ENCODE measurements around the gene OLFM3.

The OLFM3 gene

DNA sequence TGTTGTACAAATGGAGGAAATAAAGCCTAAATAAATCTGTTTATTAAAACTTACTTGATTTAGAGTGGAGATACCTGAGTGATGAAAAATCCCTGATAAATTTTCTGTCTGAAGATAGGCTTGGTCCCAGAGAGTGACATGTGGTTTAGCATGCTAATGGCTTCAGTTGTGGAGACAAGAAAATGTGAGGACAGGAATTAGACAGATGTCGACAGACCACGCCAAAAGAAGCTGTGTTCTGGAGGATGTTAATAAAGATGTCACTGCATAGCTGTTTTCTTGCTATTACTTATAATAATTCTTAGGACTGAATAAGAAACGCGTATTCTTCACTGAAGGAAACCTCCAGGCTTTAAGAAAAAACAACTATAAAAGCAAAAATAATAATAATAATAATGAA lies 154.9 kb downstream of the OLFM3 start:
- no peak for TF ChIP-seq EGR1 (IDR thresholded peaks at IDR 0.05)
- no peak for TF ChIP-seq CEBPB (IDR thresholded peaks at IDR 0.05)
- no peak for TF ChIP-seq CREB1 (IDR thresholded peaks at IDR 0.05; ENCODE audit: low read depth)
- no peak for TF ChIP-seq NFIC (IDR thresholded peaks at IDR 0.05)
- no peak for TF ChIP-seq RAD21 (IDR thresholded peaks at IDR 0.05; ENCODE audit: low read depth)
- no peak for TF ChIP-seq YY1 (IDR thresholded peaks at IDR 0.05; ENCODE audit: low read depth)

DNA sequence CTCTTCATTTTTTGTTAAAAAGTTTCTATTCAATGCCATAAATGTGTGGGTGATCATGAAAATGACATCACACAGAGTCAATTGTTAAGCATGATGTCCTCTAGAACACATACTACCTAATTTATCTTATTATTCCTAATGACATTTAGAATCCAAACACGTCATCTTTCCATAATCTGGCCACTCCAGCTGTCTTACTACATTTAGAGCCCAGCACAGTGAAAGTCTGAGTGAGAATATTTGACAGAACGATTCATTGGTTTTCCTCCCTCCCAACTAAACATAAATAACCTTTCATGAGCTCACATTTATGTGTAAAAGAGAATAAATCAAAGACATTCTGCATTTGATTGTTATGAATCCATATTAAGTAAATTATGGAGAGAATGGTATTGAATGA lies 160.7 kb downstream of the OLFM3 start:
- TF ChIP-seq, protein P1, sequence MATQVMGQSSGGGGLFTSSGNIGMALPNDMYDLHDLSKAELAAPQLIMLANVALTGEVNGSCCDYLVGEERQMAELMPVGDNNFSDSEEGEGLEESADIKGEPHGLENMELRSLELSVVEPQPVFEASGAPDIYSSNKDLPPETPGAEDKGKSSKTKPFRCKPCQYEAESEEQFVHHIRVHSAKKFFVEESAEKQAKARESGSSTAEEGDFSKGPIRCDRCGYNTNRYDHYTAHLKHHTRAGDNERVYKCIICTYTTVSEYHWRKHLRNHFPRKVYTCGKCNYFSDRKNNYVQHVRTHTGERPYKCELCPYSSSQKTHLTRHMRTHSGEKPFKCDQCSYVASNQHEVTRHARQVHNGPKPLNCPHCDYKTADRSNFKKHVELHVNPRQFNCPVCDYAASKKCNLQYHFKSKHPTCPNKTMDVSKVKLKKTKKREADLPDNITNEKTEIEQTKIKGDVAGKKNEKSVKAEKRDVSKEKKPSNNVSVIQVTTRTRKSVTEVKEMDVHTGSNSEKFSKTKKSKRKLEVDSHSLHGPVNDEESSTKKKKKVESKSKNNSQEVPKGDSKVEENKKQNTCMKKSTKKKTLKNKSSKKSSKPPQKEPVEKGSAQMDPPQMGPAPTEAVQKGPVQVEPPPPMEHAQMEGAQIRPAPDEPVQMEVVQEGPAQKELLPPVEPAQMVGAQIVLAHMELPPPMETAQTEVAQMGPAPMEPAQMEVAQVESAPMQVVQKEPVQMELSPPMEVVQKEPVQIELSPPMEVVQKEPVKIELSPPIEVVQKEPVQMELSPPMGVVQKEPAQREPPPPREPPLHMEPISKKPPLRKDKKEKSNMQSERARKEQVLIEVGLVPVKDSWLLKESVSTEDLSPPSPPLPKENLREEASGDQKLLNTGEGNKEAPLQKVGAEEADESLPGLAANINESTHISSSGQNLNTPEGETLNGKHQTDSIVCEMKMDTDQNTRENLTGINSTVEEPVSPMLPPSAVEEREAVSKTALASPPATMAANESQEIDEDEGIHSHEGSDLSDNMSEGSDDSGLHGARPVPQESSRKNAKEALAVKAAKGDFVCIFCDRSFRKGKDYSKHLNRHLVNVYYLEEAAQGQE (IDR thresholded peaks at IDR 0.05; ENCODE audit: low read depth), result no peak
- no peak for TF ChIP-seq TAF1 (IDR thresholded peaks at IDR 0.05; ENCODE audit: low read depth)
- TF ChIP-seq FOXM1 (IDR thresholded peaks at IDR 0.05; ENCODE audit: borderline replicate concordance, low read depth), result no peak
- TF ChIP-seq RAD21 (IDR thresholded peaks at IDR 0.05; ENCODE audit: low read depth), result no peak

- no peak for TF ChIP-seq NFIC (IDR thresholded peaks at IDR 0.05)
- TF ChIP-seq TAF1 (IDR thresholded peaks at IDR 0.05; ENCODE audit: low read depth), result no peak
- TF ChIP-seq, protein P1 (IDR thresholded peaks at IDR 0.05; ENCODE audit: low read depth), result no peak
- no peak for TF ChIP-seq YY1 (IDR thresholded peaks at IDR 0.05; ENCODE audit: low read depth)
These were observed 163.4 kb downstream of the OLFM3 start for GRCh38 chr1:101833312-101833711.

DNA sequence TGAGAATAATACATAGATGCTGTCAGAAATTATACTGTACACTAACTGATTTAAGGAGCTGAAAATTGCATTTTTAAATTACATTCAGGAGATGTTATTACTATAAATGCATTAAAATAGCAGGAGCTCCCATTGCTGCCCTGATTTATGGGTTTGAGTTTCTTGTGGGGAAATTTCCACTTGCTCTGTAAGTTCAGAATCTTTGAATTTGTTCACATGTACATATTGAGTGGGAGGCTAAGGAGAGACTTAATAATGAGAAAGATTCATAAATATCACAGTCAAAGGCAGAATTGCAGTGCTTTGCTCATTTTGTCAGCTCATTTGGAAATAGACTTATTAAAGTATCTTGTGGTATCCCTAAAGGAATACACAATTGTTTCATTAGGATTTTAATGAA lies 170.3 kb downstream of the OLFM3 start:
- no peak for TF ChIP-seq TEAD4 (IDR thresholded peaks at IDR 0.05)
- TF ChIP-seq CEBPB (IDR thresholded peaks at IDR 0.05), result no peak
- TF ChIP-seq FOXM1 (IDR thresholded peaks at IDR 0.05; ENCODE audit: borderline replicate concordance, low read depth), result no peak
- TF ChIP-seq, protein P1 (IDR thresholded peaks at IDR 0.05; ENCODE audit: low read depth), result no peak
- no peak for TF ChIP-seq CREB1 (IDR thresholded peaks at IDR 0.05; ENCODE audit: low read depth)
- no peak for TF ChIP-seq YY1 (IDR thresholded peaks at IDR 0.05; ENCODE audit: low read depth)
- TF ChIP-seq USF1 (IDR thresholded peaks at IDR 0.05), result no peak
- no peak for TF ChIP-seq NFIC (IDR thresholded peaks at IDR 0.05)
- TF ChIP-seq EGR1 (IDR thresholded peaks at IDR 0.05), result no peak
- TF ChIP-seq, protein P2, sequence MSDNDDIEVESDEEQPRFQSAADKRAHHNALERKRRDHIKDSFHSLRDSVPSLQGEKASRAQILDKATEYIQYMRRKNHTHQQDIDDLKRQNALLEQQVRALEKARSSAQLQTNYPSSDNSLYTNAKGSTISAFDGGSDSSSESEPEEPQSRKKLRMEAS (IDR thresholded peaks at IDR 0.05), result no peak
- no peak for TF ChIP-seq TCF12 (IDR thresholded peaks at IDR 0.05; ENCODE audit: low read depth)
- TF ChIP-seq ZBTB7A (IDR thresholded peaks at IDR 0.05; ENCODE audit: low read depth), result no peak
- TF ChIP-seq RAD21 (IDR thresholded peaks at IDR 0.05; ENCODE audit: low read depth), result no peak
- TF ChIP-seq TAF1 (IDR thresholded peaks at IDR 0.05; ENCODE audit: low read depth), result no peak
- no peak for TF ChIP-seq EP300 (IDR thresholded peaks at IDR 0.05; ENCODE audit: borderline replicate concordance)

GRCh38 chr1:101820071-101820470 lies 176.7 kb downstream of the OLFM3 start:
- TF ChIP-seq TAF1 (IDR thresholded peaks at IDR 0.05; ENCODE audit: low read depth) (no peak), RAD21 (IDR thresholded peaks at IDR 0.05; ENCODE audit: low read depth) (peak; percentile 72)

- TF ChIP-seq CEBPB (IDR thresholded peaks at IDR 0.05), result no peak
- TF ChIP-seq EGR1 (IDR thresholded peaks at IDR 0.05), result no peak
- TF ChIP-seq, protein P1 (IDR thresholded peaks at IDR 0.05; ENCODE audit: low read depth), result no peak
- no peak for TF ChIP-seq TEAD4 (IDR thresholded peaks at IDR 0.05)
- no peak for TF ChIP-seq TAF1 (IDR thresholded peaks at IDR 0.05; ENCODE audit: low read depth)
- no peak for TF ChIP-seq RAD21 (IDR thresholded peaks at IDR 0.05; ENCODE audit: low read depth)
- no peak for TF ChIP-seq TCF12 (IDR thresholded peaks at IDR 0.05; ENCODE audit: low read depth)
- TF ChIP-seq EP300 (IDR thresholded peaks at IDR 0.05; ENCODE audit: borderline replicate concordance), result no peak
- TF ChIP-seq YY1 (IDR thresholded peaks at IDR 0.05; ENCODE audit: low read depth), result no peak
- no peak for TF ChIP-seq NFIC (IDR thresholded peaks at IDR 0.05)
- no peak for TF ChIP-seq USF1 (IDR thresholded peaks at IDR 0.05)
- TF ChIP-seq, protein P2 (IDR thresholded peaks at IDR 0.05), result no peak
- TF ChIP-seq FOXM1 (IDR thresholded peaks at IDR 0.05; ENCODE audit: borderline replicate concordance, low read depth), result no peak
- no peak for TF ChIP-seq CREB1 (IDR thresholded peaks at IDR 0.05; ENCODE audit: low read depth)
- no peak for TF ChIP-seq ZBTB7A (IDR thresholded peaks at IDR 0.05; ENCODE audit: low read depth)
These were observed 180.5 kb downstream of the OLFM3 start for GRCh38 chr1:101816262-101816661.

Data from Ishikawa (cell line).